Osteoblast (primary cell): Measurements from ENCODE around the gene VAMP8. TPM values are rescaled to one million over a fixed set of nuclear protein-coding genes. Genes with fewer than 3 reads are reported as not detected.

ENCODE experiments used
- DNase-seq: peaks from one replicate; pipeline ENCODE4 v3.0.0; 2011; ENCODE audit warnings: low spot score, mixed read lengths; ENCODE audit not compliant: insufficient read length; ENCODE audit errors: missing footprints
- H2AFZ ChIP-seq: 2 replicates; pipeline ENCODE4 v1.6.0; 2011; ENCODE audit warnings: mild to moderate bottlenecking, low read length
- H3K27ac ChIP-seq: 2 replicates; pipeline ENCODE4 v1.5.1; 2011; ENCODE audit warnings: mild to moderate bottlenecking, low read depth, low read length, moderate library complexity
- H3K27me3 ChIP-seq: 2 replicates; pipeline ENCODE4 v1.6.0; 2012; ENCODE audit warnings: mild to moderate bottlenecking, control low read depth, inconsistent platforms, low read length, moderate library complexity; ENCODE audit not compliant: insufficient read depth
- H3K36me3 ChIP-seq: 2 replicates; pipeline ENCODE4 v1.5.1; 2011; ENCODE audit warnings: mild to moderate bottlenecking, low read length, control low read depth, moderate library complexity; ENCODE audit not compliant: insufficient read depth
- H3K4me1 ChIP-seq: 2 replicates; pipeline ENCODE4 v1.5.1; 2011; ENCODE audit warnings: mild to moderate bottlenecking, low read length, control low read depth, moderate library complexity; ENCODE audit not compliant: insufficient read depth
- H3K4me2 ChIP-seq: 2 replicates; pipeline ENCODE4 v1.6.0; 2011; ENCODE audit warnings: mild to moderate bottlenecking, low read length; ENCODE audit not compliant: insufficient read depth
- H3K4me3 ChIP-seq: fragments of 200-600 bp; sonication (generic); 3 replicates; pipeline ENCODE4 v1.5.1; 2012; ENCODE audit warnings: mild to moderate bottlenecking, low read length, inconsistent platforms; ENCODE audit not compliant: insufficient read depth
- H3K79me2 ChIP-seq: 2 replicates; pipeline ENCODE4 v1.6.0; 2012; ENCODE audit warnings: mild to moderate bottlenecking, low read length, control low read depth, inconsistent platforms; ENCODE audit not compliant: insufficient read depth
- H3K9me3 ChIP-seq: 2 replicates; pipeline ENCODE4 v1.5.1; 2011; ENCODE audit warnings: low read depth, low read length, control low read depth
- H4K20me1 ChIP-seq: 2 replicates; pipeline ENCODE4 v1.6.0; 2012; ENCODE audit warnings: mild to moderate bottlenecking, low read length, control low read depth; ENCODE audit not compliant: insufficient read depth
- total RNA-seq: library from RNA; depleted of rRNA; stranded (reverse); fragments of >200 nt; gene quantifications from 2 replicates; pipeline ENCODE4 v1.2.3, GENCODE V29; 2012
- TF ChIP-seq, protein P1 (sequence below): IDR thresholded peaks from 2 replicates; pipeline ENCODE4 v1.5.1; 2011; ENCODE audit warnings: mild to moderate bottlenecking, low read depth, low read length, moderate library complexity; ENCODE audit errors: extremely low read depth

Gene VAMP8
- total RNA-seq, 1 donor = 2.5 TPM

DNA sequence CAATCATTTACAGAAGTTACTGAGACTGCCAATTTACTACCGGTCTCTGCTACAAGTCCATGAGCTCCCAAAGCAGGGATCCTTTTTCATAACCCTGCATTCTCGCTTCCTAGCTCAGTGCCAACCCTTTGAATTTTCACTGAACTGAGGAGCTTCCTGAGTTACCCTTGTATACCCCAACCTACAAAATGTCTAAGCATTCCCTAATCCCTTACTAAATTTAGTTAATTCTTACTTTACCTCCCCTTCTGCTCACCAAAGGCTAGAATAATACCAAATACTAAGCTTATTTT, 28.8 kb upstream of the VAMP8 start:
- Histone ChIP-seq H3K27ac (no peak overlapping the region), H3K36me3 (peaks cover 57% of the 10 kb centered on the region), H3K4me3 (no peak overlapping the region), H3K4me1 (peaks cover 18% of the 10 kb centered on the region), H3K4me2 (no peak overlapping the region), H3K9me3 (no peaks in the 10 kb centered on the region), H3K27me3 (no peaks in the 10 kb centered on the region), H3K79me2 (no peaks in the 10 kb centered on the region), H4K20me1 (no peaks in the 10 kb centered on the region), H2AFZ (no peak overlapping the region)
- TF ChIP-seq, protein P1, sequence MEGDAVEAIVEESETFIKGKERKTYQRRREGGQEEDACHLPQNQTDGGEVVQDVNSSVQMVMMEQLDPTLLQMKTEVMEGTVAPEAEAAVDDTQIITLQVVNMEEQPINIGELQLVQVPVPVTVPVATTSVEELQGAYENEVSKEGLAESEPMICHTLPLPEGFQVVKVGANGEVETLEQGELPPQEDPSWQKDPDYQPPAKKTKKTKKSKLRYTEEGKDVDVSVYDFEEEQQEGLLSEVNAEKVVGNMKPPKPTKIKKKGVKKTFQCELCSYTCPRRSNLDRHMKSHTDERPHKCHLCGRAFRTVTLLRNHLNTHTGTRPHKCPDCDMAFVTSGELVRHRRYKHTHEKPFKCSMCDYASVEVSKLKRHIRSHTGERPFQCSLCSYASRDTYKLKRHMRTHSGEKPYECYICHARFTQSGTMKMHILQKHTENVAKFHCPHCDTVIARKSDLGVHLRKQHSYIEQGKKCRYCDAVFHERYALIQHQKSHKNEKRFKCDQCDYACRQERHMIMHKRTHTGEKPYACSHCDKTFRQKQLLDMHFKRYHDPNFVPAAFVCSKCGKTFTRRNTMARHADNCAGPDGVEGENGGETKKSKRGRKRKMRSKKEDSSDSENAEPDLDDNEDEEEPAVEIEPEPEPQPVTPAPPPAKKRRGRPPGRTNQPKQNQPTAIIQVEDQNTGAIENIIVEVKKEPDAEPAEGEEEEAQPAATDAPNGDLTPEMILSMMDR = no peak
- DNase-seq = no peak

DNA sequence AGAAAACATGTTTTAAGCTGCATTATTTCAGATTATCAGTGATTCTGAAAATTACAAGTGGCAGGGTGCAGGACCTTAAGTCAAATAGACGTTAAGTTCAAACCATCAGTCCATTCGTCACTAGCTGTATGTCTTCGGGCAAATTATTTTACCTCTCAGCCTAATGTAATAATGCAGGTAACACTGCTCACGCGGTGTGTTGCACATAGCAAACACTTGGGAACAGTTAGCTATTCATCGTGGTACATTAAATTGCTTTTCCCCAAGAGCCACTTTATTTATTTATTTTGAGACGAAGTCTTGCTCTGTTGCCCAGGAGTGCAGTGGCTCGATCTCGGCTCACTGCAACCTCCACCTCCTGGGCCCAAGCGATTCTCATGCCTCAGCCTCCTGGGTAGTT, 28.3 kb upstream of the VAMP8 start:
- Histone ChIP-seq H2AFZ (no peak overlapping the region), H3K27ac (peak overlapping the region; percentile 50), H3K79me2 (no peaks in the 10 kb centered on the region), H3K4me3 (no peak overlapping the region), H3K9me3 (no peaks in the 10 kb centered on the region), H3K36me3 (peaks cover 55% of the 10 kb centered on the region), H3K4me2 (no peak overlapping the region), H3K27me3 (no peaks in the 10 kb centered on the region), H3K4me1 (peaks cover 18% of the 10 kb centered on the region), H4K20me1 (no peaks in the 10 kb centered on the region)
- TF ChIP-seq, protein P1 = no peak
- no peak for DNase-seq

DNA sequence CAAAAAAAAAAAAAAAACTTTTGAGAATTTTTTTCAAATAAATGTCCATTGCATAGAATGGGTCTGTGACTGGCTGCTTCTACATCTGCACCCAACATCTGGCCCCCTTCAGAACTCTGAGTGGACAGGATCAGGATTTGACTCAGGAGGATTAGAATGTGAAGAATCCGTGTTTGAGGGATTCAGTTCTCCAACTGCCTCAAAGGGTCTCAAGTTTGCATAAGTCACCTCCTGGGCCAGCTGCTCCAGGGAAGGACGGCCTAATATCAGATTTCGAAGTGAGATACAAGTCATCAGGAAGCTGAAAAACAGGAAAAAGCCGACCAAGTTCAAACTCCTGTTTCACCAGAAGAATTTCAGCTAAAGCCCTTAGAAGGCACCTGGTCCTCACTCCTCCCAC, 27.6 kb upstream of the VAMP8 start:
- peak overlapping the region; percentile 5 for H3K4me2 ChIP-seq
- H3K27ac ChIP-seq = peak overlapping the region; percentile 50
- DNase-seq = peak; percentile 87

DNA sequence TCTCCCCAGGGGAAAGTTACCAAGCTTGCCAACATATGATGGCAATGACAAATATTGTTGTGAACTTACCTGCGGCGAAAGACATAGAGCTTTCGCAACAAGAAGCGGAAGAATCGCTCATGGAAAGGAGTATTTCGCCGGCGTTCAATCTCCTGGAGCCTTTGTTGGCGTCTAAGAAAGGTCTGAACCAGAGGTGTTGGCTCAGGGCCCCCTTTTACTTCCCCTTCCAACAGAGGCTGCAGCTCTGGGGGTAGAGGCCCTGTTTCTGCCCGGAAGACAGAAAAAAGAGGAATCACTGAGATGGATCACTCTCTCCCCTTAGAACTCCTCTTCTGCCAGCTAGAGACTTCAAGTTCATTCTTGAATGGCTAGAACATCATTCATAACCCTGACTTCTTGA, 26.9 kb upstream of the VAMP8 start:
- Histone ChIP-seq H4K20me1 (no peaks in the 10 kb centered on the region), H3K36me3 (peaks cover 55% of the 10 kb centered on the region), H3K9me3 (no peaks in the 10 kb centered on the region), H3K4me3 (no peak overlapping the region), H2AFZ (no peak overlapping the region), H3K27ac (peak overlapping the region; percentile 50), H3K79me2 (peaks cover 2% of the 10 kb centered on the region), H3K4me2 (peak overlapping the region; percentile 5), H3K4me1 (peaks cover 18% of the 10 kb centered on the region), H3K27me3 (no peaks in the 10 kb centered on the region)
- TF ChIP-seq, protein P1 = no peak
- DNase-seq = no peak

More for the DNA sequence above, 27.6 kb upstream of the VAMP8 start:
- no peak overlapping the region for H2AFZ ChIP-seq
- TF ChIP-seq, protein P1 = no peak
- no peaks in the 10 kb centered on the region for H3K27me3 ChIP-seq
- H3K79me2 ChIP-seq = no peaks in the 10 kb centered on the region
- H3K9me3 ChIP-seq = no peaks in the 10 kb centered on the region
- no peak overlapping the region for H3K4me3 ChIP-seq
- H3K36me3 ChIP-seq = peaks cover 55% of the 10 kb centered on the region
- H3K4me1 ChIP-seq = peaks cover 18% of the 10 kb centered on the region
- H4K20me1 ChIP-seq = no peaks in the 10 kb centered on the region
